ENCODE measurements around the gene PEPD.

Gene PEPD

DNA sequence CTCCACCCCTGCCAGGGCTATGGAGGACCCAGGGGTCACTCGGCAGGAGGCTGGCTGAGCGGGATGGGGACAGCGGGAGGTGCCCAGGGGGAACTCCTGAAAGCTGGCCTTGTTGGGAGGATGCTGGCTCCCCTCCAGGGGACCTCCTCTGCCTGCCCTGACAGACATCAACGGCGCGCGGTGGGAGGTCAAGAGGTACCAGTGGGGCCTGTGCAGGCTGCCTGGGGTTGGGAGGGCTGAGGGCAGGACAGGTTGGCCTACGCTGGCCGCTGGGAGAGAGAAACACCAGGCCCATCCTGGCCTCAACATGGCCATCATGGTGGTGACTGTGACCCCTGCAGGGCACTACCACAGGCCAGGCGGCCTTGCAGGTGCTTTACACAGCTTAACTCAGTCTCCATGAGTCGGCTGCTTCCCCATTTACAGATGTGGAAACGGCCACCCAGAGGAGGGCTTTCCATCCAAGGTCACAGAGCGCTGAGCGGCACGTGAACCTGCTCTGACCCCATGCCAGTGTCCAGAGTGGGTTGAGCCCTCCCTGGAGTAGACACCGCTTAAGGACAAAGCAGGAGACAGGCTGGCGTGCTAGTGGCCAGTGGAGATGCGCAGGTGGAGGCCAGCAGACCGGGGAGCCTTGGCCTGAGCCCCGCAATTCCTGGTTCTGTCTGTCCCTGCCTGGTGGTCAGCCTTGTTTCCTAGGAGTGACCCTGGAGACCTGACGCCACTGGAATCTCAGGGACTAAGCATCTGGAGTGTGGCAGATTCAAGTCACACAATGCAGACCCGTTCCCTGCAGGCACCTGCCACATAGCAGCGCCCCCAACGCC, 120.5 kb downstream of the PEPD start:
- DNase-seq (ENCODE audit: low read depth): no peak
- TF ChIP-seq, protein P1, sequence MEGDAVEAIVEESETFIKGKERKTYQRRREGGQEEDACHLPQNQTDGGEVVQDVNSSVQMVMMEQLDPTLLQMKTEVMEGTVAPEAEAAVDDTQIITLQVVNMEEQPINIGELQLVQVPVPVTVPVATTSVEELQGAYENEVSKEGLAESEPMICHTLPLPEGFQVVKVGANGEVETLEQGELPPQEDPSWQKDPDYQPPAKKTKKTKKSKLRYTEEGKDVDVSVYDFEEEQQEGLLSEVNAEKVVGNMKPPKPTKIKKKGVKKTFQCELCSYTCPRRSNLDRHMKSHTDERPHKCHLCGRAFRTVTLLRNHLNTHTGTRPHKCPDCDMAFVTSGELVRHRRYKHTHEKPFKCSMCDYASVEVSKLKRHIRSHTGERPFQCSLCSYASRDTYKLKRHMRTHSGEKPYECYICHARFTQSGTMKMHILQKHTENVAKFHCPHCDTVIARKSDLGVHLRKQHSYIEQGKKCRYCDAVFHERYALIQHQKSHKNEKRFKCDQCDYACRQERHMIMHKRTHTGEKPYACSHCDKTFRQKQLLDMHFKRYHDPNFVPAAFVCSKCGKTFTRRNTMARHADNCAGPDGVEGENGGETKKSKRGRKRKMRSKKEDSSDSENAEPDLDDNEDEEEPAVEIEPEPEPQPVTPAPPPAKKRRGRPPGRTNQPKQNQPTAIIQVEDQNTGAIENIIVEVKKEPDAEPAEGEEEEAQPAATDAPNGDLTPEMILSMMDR (IDR thresholded peaks at IDR 0.05; ENCODE audit: insufficient read depth, low read depth, low read length, missing control alignments): no peak
- H3K4me3 ChIP-seq (ENCODE audit: low read length): no peak overlapping the region

GRCh38 chr19:33399745-33400681, 121.6 kb downstream of the PEPD start:
- H3K4me3 ChIP-seq (ENCODE audit: low read length): no peak overlapping the region
- TF ChIP-seq, protein P1 (IDR thresholded peaks at IDR 0.05; ENCODE audit: insufficient read depth, low read depth, low read length, missing control alignments): no peak
- no peak for DNase-seq (ENCODE audit: low read depth)

GRCh38 chr19:33399081-33399744, 122.4 kb downstream of the PEPD start:
- DNase-seq (ENCODE audit: low read depth): no peak
- TF ChIP-seq, protein P1 (IDR thresholded peaks at IDR 0.05; ENCODE audit: insufficient read depth, low read depth, low read length, missing control alignments): no peak
- H3K4me3 ChIP-seq (ENCODE audit: low read length): no peak overlapping the region

GRCh38 chr19:33398361-33399060, 123.1 kb downstream of the PEPD start:
- TF ChIP-seq, protein P1 (IDR thresholded peaks at IDR 0.05; ENCODE audit: insufficient read depth, low read depth, low read length, missing control alignments): no peak
- no peak for DNase-seq (ENCODE audit: low read depth)
- H3K4me3 ChIP-seq (ENCODE audit: low read length): no peak overlapping the region

DNA sequence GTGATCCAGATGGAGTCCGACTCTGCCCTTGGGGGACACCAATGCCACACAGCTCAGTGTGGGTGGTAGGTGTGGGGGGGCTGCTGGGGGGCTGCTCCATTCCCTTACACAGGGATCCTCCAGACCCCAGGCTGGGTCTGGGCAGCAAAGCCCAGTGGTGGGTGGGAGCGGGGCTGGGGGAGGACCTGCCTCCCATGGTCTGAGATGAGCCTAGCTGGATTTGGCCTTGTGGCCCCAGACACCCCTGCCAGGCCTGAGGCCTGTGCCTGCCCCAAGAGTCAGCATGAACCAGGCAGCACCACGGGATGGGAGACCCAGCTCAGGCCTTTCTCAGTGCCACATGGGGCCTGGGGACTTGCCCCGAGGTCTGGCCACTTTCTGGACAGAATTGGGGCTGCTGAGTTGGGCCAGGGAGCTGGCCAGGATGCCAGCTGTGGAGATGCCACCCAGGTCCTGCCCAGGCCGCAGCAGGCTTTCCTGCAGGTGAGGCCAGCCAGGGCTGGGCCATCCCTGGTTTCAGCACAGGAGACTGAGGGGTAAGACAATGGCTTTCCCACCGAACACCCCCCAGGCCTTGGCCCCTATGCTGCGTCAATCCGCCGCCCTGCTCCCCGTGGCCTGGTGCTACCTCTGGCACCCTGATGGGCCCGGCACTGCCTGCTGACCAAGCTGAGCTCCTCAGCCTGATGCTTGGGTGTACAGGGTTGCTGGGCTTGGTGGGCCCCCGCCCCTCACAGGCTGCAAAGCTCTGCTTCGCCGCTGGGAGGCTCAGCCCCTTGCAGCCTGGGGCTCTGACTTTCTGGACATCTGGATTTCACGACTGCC, 123.8 kb downstream of the PEPD start:
- TF ChIP-seq, protein P1 (IDR thresholded peaks at IDR 0.05; ENCODE audit: insufficient read depth, low read depth, low read length, missing control alignments): no peak
- H3K4me3 ChIP-seq (ENCODE audit: low read length): no peak overlapping the region
- DNase-seq (ENCODE audit: low read depth): no peak
